ENCODE data around the gene NSUN4. TPM values are rescaled to one million over a fixed set of nuclear protein-coding genes. Genes with fewer than 3 reads are reported as not detected.
A peak's percentile ranks its signal among the peaks of the same experiment; 100 is the strongest.
"Not testable (repeated sequence)": the region's sequence is repeated elsewhere in the genome, so short reads cannot be mapped to it uniquely, and the experiment has no call there.

Gene NSUN4
- total and polyA plus RNA-seq, 9 donors = 9.0 to 15.5 (median 12.1) TPM

- Histone ChIP-seq H3K9me3 (replicated peaks; ENCODE audit: control insufficient read depth, low read depth, low read length) (no peaks in the 10 kb centered on the region), H3K27ac (ENCODE audit: low read length) (no peak overlapping the region), H3K27me3 (ENCODE audit: control insufficient read depth, insufficient read depth, low read length) (no peaks in the 10 kb centered on the region), H3K4me3 (ENCODE audit: low read length) (no peak overlapping the region), H3K4me1 (ENCODE audit: control insufficient read depth, insufficient read depth, low read length) (no peaks in the 10 kb centered on the region), H3K36me3 (ENCODE audit: control insufficient read depth, insufficient read depth, low read length) (peaks cover 49% of the 10 kb centered on the region)
- no peak for DNase-seq
- WGBS (ENCODE audit: insufficient coverage) = 93% methylated on average over 5 of the region's 5 CpGs
Observed at GRCh38 chr1:46363121-46363520, 22.5 kb downstream of the NSUN4 start.

- H3K27ac ChIP-seq (ENCODE audit: low read length) = no peak overlapping the region
- peak; percentile 57 for DNase-seq
- 0% methylated on average over 1 of the region's 5 CpGs for WGBS (ENCODE audit: insufficient coverage)
- H3K4me3 ChIP-seq (ENCODE audit: low read length) = no peak overlapping the region
- H3K36me3 ChIP-seq (ENCODE audit: control insufficient read depth, insufficient read depth, low read length) = peaks cover 48% of the 10 kb centered on the region
- H3K27me3 ChIP-seq (ENCODE audit: control insufficient read depth, insufficient read depth, low read length) = no peaks in the 10 kb centered on the region
- no peaks in the 10 kb centered on the region for H3K9me3 ChIP-seq (replicated peaks; ENCODE audit: control insufficient read depth, low read depth, low read length)
- H3K4me1 ChIP-seq (ENCODE audit: control insufficient read depth, insufficient read depth, low read length) = no peaks in the 10 kb centered on the region
Observed at GRCh38 chr1:46364612-46365011, 24.0 kb downstream of the NSUN4 start.

GRCh38 chr1:46365796-46366195, 25.2 kb downstream of the NSUN4 start:
- peaks cover 41% of the 10 kb centered on the region for H3K36me3 ChIP-seq (ENCODE audit: control insufficient read depth, insufficient read depth, low read length)
- WGBS (ENCODE audit: insufficient coverage) = 91% methylated on average over 4 of the region's 8 CpGs
- not testable (repeated sequence) for H3K9me3 ChIP-seq (replicated peaks; ENCODE audit: control insufficient read depth, low read depth, low read length)

GRCh38 chr1:46367072-46367471, 26.5 kb downstream of the NSUN4 start:
- Histone ChIP-seq H3K27ac (ENCODE audit: low read length) (no peak overlapping the region), H3K9me3 (replicated peaks; ENCODE audit: control insufficient read depth, low read depth, low read length) (no peaks in the 10 kb centered on the region), H3K4me3 (ENCODE audit: low read length) (no peak overlapping the region), H3K27me3 (ENCODE audit: control insufficient read depth, insufficient read depth, low read length) (no peaks in the 10 kb centered on the region), H3K4me1 (ENCODE audit: control insufficient read depth, insufficient read depth, low read length) (no peaks in the 10 kb centered on the region), H3K36me3 (ENCODE audit: control insufficient read depth, insufficient read depth, low read length) (peaks cover 28% of the 10 kb centered on the region)
- no CpG with 5 or more reads among the region's 3 CpGs for WGBS (ENCODE audit: insufficient coverage)
- DNase-seq = no peak

More at GRCh38 chr1:46365796-46366195, 25.2 kb downstream of the NSUN4 start:
- not testable (repeated sequence) for H3K27me3 ChIP-seq (ENCODE audit: control insufficient read depth, insufficient read depth, low read length); H3K4me1 ChIP-seq (ENCODE audit: control insufficient read depth, insufficient read depth, low read length); H3K27ac ChIP-seq (ENCODE audit: low read length); DNase-seq; H3K4me3 ChIP-seq (ENCODE audit: low read length)

- H3K9me3 ChIP-seq (replicated peaks; ENCODE audit: control insufficient read depth, low read depth, low read length); H3K4me1 ChIP-seq (ENCODE audit: control insufficient read depth, insufficient read depth, low read length); H3K4me3 ChIP-seq (ENCODE audit: low read length); DNase-seq; H3K27me3 ChIP-seq (ENCODE audit: control insufficient read depth, insufficient read depth, low read length); H3K27ac ChIP-seq (ENCODE audit: low read length): not testable (repeated sequence)
- peaks cover 22% of the 10 kb centered on the region for H3K36me3 ChIP-seq (ENCODE audit: control insufficient read depth, insufficient read depth, low read length)
- WGBS (ENCODE audit: insufficient coverage) = 95% methylated on average over 6 of the region's 8 CpGs
Observed at GRCh38 chr1:46367701-46368100, 27.1 kb downstream of the NSUN4 start.

- Histone ChIP-seq H3K9me3 (replicated peaks; ENCODE audit: control insufficient read depth, low read depth, low read length) (no peaks in the 10 kb centered on the region), H3K27me3 (ENCODE audit: control insufficient read depth, insufficient read depth, low read length) (no peaks in the 10 kb centered on the region), H3K4me3 (ENCODE audit: low read length) (no peak overlapping the region), H3K27ac (ENCODE audit: low read length) (no peak overlapping the region), H3K36me3 (ENCODE audit: control insufficient read depth, insufficient read depth, low read length) (peaks cover 15% of the 10 kb centered on the region), H3K4me1 (ENCODE audit: control insufficient read depth, insufficient read depth, low read length) (no peaks in the 10 kb centered on the region)
- 94% methylated on average over 2 of the region's 2 CpGs for WGBS (ENCODE audit: insufficient coverage)
- no peak for DNase-seq
Observed at GRCh38 chr1:46368791-46369190, 28.2 kb downstream of the NSUN4 start.

GRCh38 chr1:46369542-46370213, 29.1 kb downstream of the NSUN4 start:
- H3K27me3 ChIP-seq (ENCODE audit: control insufficient read depth, insufficient read depth, low read length) = no peaks in the 10 kb centered on the region
- WGBS (ENCODE audit: insufficient coverage) = 42% methylated on average over 4 of the region's 4 CpGs
- no peak overlapping the region for H3K4me3 ChIP-seq (ENCODE audit: low read length)
- H3K4me1 ChIP-seq (ENCODE audit: control insufficient read depth, insufficient read depth, low read length) = no peaks in the 10 kb centered on the region
- no peak overlapping the region for H3K27ac ChIP-seq (ENCODE audit: low read length)
- H3K9me3 ChIP-seq (replicated peaks; ENCODE audit: control insufficient read depth, low read depth, low read length) = no peaks in the 10 kb centered on the region
- no peak for DNase-seq
- H3K36me3 ChIP-seq (ENCODE audit: control insufficient read depth, insufficient read depth, low read length) = peaks cover 15% of the 10 kb centered on the region

- Histone ChIP-seq H3K36me3 (ENCODE audit: control insufficient read depth, insufficient read depth, low read length) (peaks cover 15% of the 10 kb centered on the region), H3K27ac (ENCODE audit: low read length) (no peak overlapping the region), H3K4me3 (ENCODE audit: low read length) (no peak overlapping the region), H3K4me1 (ENCODE audit: control insufficient read depth, insufficient read depth, low read length) (no peaks in the 10 kb centered on the region), H3K27me3 (ENCODE audit: control insufficient read depth, insufficient read depth, low read length) (no peaks in the 10 kb centered on the region), H3K9me3 (replicated peaks; ENCODE audit: control insufficient read depth, low read depth, low read length) (no peaks in the 10 kb centered on the region)
- no CpG with 5 or more reads among the region's 3 CpGs for WGBS (ENCODE audit: insufficient coverage)
- DNase-seq = peak; percentile 66
Observed at GRCh38 chr1:46370214-46370633, 29.6 kb downstream of the NSUN4 start.

GRCh38 chr1:46372431-46372830, 31.8 kb downstream of the NSUN4 start:
- Histone ChIP-seq H3K9me3 (replicated peaks; ENCODE audit: control insufficient read depth, low read depth, low read length) (no peaks in the 10 kb centered on the region), H3K4me1 (ENCODE audit: control insufficient read depth, insufficient read depth, low read length) (no peaks in the 10 kb centered on the region), H3K36me3 (ENCODE audit: control insufficient read depth, insufficient read depth, low read length) (peaks cover 8% of the 10 kb centered on the region), H3K27ac (ENCODE audit: low read length) (no peak overlapping the region), H3K27me3 (ENCODE audit: control insufficient read depth, insufficient read depth, low read length) (no peaks in the 10 kb centered on the region), H3K4me3 (ENCODE audit: low read length) (no peak overlapping the region)
- WGBS (ENCODE audit: insufficient coverage) = 100% methylated on average over 1 of the region's 1 CpG
- no peak for DNase-seq

GRCh38 chr1:46379996-46380395, 39.4 kb downstream of the NSUN4 start:
- H3K4me1 ChIP-seq (ENCODE audit: control insufficient read depth, insufficient read depth, low read length) = no peaks in the 10 kb centered on the region
- DNase-seq = no peak
- no peaks in the 10 kb centered on the region for H3K27me3 ChIP-seq (ENCODE audit: control insufficient read depth, insufficient read depth, low read length)
- H3K4me3 ChIP-seq (ENCODE audit: low read length) = no peak overlapping the region
- H3K9me3 ChIP-seq (replicated peaks; ENCODE audit: control insufficient read depth, low read depth, low read length) = no peaks in the 10 kb centered on the region
- H3K27ac ChIP-seq (ENCODE audit: low read length) = no peak overlapping the region
- no peaks in the 10 kb centered on the region for H3K36me3 ChIP-seq (ENCODE audit: control insufficient read depth, insufficient read depth, low read length)
- WGBS (ENCODE audit: insufficient coverage) = no CpG with 5 or more reads among the region's 1 CpG

- H3K27ac ChIP-seq (ENCODE audit: low read length) = no peak overlapping the region
- no peaks in the 10 kb centered on the region for H3K4me1 ChIP-seq (ENCODE audit: control insufficient read depth, insufficient read depth, low read length)
- H3K9me3 ChIP-seq (replicated peaks; ENCODE audit: control insufficient read depth, low read depth, low read length) = no peaks in the 10 kb centered on the region
Observed at GRCh38 chr1:46380508-46380907, 39.9 kb downstream of the NSUN4 start.

More at GRCh38 chr1:46380508-46380907, 39.9 kb downstream of the NSUN4 start:
- no peaks in the 10 kb centered on the region for H3K27me3 ChIP-seq (ENCODE audit: control insufficient read depth, insufficient read depth, low read length)
- no peak for DNase-seq
- H3K36me3 ChIP-seq (ENCODE audit: control insufficient read depth, insufficient read depth, low read length) = no peaks in the 10 kb centered on the region
- H3K4me3 ChIP-seq (ENCODE audit: low read length) = no peak overlapping the region
